ENCODE measurements around the gene BIRC6.
A peak's percentile ranks its signal among the peaks of the same experiment; 100 is the strongest.
"Not testable (repeated sequence)": the region's sequence is repeated elsewhere in the genome, so short reads cannot be mapped to it uniquely, and the experiment has no call there.

The BIRC6 gene

GRCh38 chr2:32427672-32428610 lies 71.1 kb downstream of the BIRC6 start:
- DNase-seq (ENCODE audit: low read depth) = no peak

GRCh38 chr2:32430804-32431203 lies 74.0 kb downstream of the BIRC6 start:
- H3K4me3 ChIP-seq (ENCODE audit: low read depth, low read length) = no peak overlapping the region
- DNase-seq (ENCODE audit: low read depth) = no peak

More at GRCh38 chr2:32427672-32428610, 71.1 kb downstream of the BIRC6 start:
- H3K4me3 ChIP-seq (ENCODE audit: low read depth, low read length) = no peak overlapping the region

- no peak overlapping the region for H3K4me3 ChIP-seq (ENCODE audit: low read depth, low read length)
- peak; percentile 38 for DNase-seq (ENCODE audit: low read depth)
Observed at GRCh38 chr2:32436150-32436549, 79.3 kb downstream of the BIRC6 start.

- no peak for DNase-seq (ENCODE audit: low read depth)
- no peak overlapping the region for H3K4me3 ChIP-seq (ENCODE audit: low read depth, low read length)
Observed at GRCh38 chr2:32442020-32442467, 85.2 kb downstream of the BIRC6 start.

- H3K4me3 ChIP-seq (ENCODE audit: low read depth, low read length) = no peak overlapping the region
- DNase-seq (ENCODE audit: low read depth) = no peak
Observed at GRCh38 chr2:32446369-32446768, 89.5 kb downstream of the BIRC6 start.

DNA sequence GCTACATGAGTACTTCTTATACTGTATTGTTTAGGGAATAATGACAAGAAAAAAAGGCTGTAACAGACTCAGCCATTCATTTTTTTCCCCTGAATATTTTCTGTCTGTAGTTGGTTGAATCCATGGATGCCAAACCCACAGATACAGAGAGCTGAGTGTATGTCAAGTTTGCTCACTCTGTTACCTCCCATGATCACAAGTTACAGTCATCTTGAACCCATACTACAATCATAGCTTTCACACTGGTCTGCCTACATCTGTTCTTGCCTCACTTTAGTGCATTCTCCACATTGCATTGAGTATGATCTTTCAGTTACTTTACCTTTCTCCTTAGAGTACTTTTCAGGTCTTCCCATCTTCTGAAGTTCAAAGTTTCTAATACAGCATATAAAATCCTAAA lies 94.0 kb downstream of the BIRC6 start:
- DNase-seq (ENCODE audit: low read depth) = no peak
- H3K4me3 ChIP-seq (ENCODE audit: low read depth, low read length) = no peak overlapping the region

- no peak for DNase-seq (ENCODE audit: low read depth)
- H3K4me3 ChIP-seq (ENCODE audit: low read depth, low read length) = no peak overlapping the region
Observed at GRCh38 chr2:32452338-32453064, 95.7 kb downstream of the BIRC6 start.

DNA sequence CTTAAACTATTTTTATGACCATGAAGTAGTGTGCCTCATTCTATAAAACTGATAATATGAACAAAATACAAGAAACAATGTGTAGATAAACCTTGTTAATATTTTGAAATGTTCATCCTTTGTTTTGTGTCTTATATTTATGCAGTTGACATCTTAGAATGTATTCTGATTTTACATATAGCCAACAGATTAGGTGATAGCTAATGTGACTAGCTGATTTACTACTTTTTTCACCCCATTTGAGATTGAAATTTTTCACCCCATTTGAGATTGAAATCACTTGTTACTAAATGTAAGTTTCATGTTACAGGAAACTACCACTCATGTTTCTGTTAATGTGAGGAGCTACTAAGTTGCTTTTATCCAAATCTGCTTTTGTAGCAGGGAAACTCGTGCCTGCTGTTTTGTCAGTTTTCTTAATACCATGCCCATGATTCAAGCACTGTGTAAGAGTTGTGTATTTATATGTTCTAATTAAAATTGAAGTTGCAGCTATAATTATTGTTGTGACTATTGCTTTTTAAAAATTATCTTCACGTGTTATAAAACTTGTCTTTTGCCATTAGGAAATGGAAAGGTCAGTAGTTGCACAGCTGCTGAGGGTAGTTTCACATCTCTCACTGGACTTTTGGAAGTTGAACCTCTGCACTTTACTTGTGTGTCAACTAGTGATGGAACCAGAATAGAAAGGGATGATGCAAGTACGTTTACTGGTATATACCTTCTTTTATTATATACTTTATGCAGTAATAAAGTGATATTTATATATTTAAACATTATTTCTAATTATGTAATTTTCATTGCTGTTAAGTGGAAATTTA lies 96.6 kb downstream of the BIRC6 start:
- no peak for DNase-seq (ENCODE audit: low read depth)
- H3K4me3 ChIP-seq (ENCODE audit: low read depth, low read length) = no peak overlapping the region

GRCh38 chr2:32455816-32456215 lies 99.0 kb downstream of the BIRC6 start:
- no peak overlapping the region for H3K4me3 ChIP-seq (ENCODE audit: low read depth, low read length)
- DNase-seq (ENCODE audit: low read depth) = no peak

GRCh38 chr2:32456808-32457207 lies 100.0 kb downstream of the BIRC6 start:
- no peak overlapping the region for H3K4me3 ChIP-seq (ENCODE audit: low read depth, low read length)
- no peak for DNase-seq (ENCODE audit: low read depth)

GRCh38 chr2:32457814-32458213 lies 101.0 kb downstream of the BIRC6 start:
- no peak overlapping the region for H3K4me3 ChIP-seq (ENCODE audit: low read depth, low read length)
- DNase-seq (ENCODE audit: low read depth) = no peak

DNA sequence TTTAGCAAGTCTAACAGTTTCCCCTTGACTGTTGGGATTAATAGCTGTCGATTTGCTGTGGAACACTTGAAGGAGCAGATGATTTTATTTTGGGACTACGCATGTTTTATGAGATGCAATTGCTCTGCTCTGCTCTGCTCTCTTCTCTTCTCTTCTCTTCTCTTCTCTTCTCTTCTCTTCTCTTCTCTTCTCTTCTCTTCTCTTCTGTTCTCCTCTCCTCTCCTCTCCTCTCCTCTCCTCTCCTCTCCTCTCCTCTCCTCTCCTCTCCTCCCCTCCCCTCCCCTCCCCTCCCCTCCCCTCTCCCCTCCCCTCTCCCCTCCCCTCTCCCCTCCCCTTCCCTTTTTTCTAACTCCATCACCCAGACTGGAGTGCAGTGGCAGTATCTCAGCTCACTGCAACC lies 104.0 kb downstream of the BIRC6 start:
- not testable (repeated sequence) for H3K4me3 ChIP-seq (ENCODE audit: low read depth, low read length); DNase-seq (ENCODE audit: low read depth)

DNA sequence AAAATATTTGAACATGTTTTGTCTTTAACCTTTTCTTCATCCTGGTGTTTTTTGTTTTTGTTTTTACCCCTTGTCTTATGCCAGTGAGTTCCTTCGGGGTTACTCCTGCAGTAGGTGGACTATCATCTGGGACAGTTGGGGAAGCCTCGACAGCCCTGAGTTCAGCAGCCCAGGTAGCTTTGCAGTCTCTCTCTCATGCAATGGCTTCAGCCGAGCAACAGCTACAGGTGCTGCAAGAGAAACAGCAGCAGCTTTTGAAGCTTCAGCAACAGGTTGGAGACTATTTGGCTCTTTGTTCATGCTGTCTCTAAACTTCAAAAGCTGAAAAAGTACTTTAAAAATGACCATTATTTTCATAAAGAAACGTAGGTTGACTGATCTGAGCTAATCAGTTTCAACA lies 106.3 kb downstream of the BIRC6 start:
- DNase-seq (ENCODE audit: low read depth) = no peak
- H3K4me3 ChIP-seq (ENCODE audit: low read depth, low read length) = no peak overlapping the region

- peak; percentile 48 for DNase-seq (ENCODE audit: low read depth)
- H3K4me3 ChIP-seq (ENCODE audit: low read depth, low read length) = no peak overlapping the region
Observed at GRCh38 chr2:32464431-32464830, 107.6 kb downstream of the BIRC6 start.

DNA sequence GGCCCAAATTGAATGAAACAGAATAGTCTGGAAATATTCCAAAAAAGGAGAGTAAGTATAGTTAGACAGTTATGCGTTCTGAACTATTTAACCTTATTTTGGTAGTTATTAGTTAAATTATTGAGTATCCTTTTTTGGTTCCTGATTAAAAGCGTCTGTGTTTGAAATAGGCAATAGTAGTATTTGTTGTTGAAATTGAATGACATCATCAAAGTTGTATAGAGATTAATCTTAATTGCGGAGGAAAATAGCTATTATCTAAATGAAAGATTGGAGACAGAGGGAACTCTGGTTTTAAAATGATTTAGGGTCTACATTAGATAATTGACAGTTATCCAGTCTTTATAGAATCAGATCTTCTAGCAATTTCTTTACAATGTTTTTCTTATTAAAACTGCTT lies 115.8 kb downstream of the BIRC6 start:
- DNase-seq (ENCODE audit: low read depth) = no peak
- no peak overlapping the region for H3K4me3 ChIP-seq (ENCODE audit: low read depth, low read length)

DNA sequence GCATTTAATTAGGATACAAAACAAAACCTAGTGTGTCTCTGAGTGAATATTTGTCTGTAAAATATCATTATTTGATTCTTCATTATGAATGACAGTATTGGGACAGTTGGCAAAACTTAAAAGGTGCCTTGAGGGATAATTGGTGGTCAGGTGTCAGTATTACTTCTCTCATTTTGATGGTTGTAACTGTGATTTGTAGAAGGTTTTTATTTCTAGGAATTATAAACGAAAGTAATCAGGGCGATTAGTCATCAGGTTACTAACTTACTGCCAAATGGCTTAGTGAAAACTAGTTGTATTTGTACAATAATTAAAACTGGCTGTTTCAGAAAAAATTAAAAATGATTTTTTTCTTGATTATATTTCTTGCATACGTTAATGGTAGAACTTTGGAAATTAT lies 117.6 kb downstream of the BIRC6 start:
- DNase-seq (ENCODE audit: low read depth) = no peak
- no peak overlapping the region for H3K4me3 ChIP-seq (ENCODE audit: low read depth, low read length)

DNA sequence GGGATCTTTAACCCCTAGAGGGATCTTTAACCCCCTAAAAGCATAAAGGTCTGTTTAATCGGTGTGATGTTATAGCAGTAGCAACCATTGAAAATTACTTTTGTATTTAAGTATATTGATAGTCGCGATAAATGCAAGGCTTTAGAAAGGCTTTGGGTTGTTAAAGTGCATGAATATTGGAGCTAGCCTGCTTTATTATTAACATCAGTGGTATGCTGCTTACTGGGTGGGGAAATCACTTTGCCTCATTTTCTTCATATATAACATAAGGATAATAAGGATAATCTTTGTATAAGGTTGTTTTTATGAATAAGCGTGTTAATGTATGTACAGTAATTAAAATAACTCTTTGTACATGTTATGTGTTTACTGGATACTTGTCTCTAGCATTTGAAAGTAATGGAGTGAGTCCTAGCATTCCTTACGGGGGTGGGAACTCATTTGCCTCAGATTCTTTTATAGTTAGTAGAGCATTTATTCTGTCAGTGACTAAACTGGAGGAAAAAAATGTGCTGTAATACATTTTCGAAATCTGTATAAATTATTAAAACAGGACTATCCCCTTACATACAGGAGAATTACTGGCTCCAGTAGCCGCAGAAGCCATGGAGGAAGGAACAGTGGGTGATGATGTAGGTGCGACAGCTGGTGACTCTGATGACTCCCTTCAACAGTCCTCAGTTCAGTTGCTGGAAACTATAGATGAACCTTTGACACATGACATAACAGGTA lies 122.2 kb downstream of the BIRC6 start:
- H3K4me3 ChIP-seq (ENCODE audit: low read depth, low read length) = no peak overlapping the region
- no peak for DNase-seq (ENCODE audit: low read depth)

DNA sequence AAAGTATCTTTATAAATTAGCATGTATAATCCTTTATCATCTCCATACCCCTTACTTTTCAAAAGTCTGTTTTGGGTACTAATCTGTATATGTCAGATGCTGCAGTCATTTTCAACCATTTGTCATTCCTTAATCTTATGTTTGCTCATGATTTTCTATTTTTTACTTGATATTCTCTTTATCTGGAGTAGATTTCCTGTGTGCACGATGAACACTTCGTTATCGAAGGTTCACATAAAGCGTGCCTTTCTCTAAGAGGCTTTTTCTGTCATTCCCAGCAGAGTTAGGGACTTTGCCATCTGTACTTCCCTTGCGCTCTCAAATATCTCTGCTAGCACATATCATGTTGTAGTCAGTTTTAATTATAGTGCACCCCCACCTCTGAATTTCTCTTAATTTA lies 123.2 kb downstream of the BIRC6 start:
- H3K4me3 ChIP-seq (ENCODE audit: low read depth, low read length) = no peak overlapping the region
- no peak for DNase-seq (ENCODE audit: low read depth)

DNA sequence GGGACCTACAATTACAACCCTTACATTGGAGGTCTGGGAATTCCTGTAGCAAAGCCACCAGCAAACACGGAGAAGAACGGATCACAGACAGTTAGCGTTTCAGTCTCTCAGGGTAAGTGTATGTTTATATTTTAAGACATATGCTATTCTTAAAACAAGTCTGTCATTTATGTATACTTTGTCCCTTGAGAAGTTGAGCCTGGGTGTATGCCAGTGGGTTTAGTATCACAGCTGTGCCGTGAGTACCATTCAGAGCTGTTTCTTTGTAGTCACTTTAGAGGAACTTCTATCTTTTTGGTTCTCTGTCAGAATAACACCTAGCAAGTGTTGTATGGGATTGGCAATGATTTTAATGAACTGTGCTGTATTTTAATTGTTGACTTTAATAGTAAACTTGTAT lies 125.6 kb downstream of the BIRC6 start:
- no peak overlapping the region for H3K4me3 ChIP-seq (ENCODE audit: low read depth, low read length)
- no peak for DNase-seq (ENCODE audit: low read depth)
